ENCODE measurements around the gene TMEM233. TPM values are rescaled to one million over a fixed set of nuclear protein-coding genes. Genes with fewer than 3 reads are reported as not detected.
A peak's percentile ranks its signal among the peaks of the same experiment; 100 is the strongest.

Gene TMEM233
- total RNA-seq, 4 donors from 2014 or later, result 0.13 to 0.19 (median 0.15) TPM; not detected in 1

DNA sequence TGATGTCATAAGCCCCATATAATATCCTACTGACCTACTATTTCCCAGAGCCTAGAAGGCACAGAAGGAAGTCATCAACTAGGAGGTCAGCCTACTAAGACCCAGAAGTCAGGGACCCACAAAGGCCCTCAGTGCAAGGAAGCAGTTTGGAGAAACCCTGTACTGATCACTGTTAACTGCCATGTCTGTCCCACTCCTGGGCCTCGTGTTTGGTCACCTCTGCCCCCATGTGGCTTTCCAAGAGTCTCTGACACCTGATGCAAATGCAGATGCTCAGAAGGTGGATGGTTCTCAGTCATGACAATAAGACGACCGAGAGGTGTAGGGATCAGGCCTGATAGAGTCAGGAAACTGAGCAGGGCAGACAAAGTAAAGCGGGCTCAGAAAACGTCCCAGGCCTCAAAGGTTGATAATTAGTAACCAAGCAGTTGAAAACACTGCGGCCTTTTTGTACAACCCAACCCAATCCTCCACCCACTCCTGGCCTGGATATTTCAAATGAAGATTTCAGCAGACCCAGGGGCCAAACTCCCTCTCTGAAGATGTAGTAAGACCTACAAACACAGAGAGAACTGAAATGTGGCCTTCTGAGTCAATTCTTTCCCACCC is 97.7 kb downstream of the TMEM233 start:
- DNase-seq, result no peak
- Histone ChIP-seq H3K4me1 (peaks cover 13 to 36% (median 24%) of the 10 kb centered on the region in 3 donors), H3K36me3 (peaks cover 0 to 16% (median 0%) of the 10 kb centered on the region in 3 donors), H3K27ac (no peak overlapping the region), H3K4me3 (no peak overlapping the region), H3K9me3 (no peaks in the 10 kb centered on the region), H3K27me3 (no peaks in the 10 kb centered on the region)
- WGBS, 2 donors, result 81 to 86% methylated on average over 6 of the region's 6 CpGs
- intact Hi-C loops (cut with DNase I), result no loop called here
- TF ChIP-seq, protein P1, sequence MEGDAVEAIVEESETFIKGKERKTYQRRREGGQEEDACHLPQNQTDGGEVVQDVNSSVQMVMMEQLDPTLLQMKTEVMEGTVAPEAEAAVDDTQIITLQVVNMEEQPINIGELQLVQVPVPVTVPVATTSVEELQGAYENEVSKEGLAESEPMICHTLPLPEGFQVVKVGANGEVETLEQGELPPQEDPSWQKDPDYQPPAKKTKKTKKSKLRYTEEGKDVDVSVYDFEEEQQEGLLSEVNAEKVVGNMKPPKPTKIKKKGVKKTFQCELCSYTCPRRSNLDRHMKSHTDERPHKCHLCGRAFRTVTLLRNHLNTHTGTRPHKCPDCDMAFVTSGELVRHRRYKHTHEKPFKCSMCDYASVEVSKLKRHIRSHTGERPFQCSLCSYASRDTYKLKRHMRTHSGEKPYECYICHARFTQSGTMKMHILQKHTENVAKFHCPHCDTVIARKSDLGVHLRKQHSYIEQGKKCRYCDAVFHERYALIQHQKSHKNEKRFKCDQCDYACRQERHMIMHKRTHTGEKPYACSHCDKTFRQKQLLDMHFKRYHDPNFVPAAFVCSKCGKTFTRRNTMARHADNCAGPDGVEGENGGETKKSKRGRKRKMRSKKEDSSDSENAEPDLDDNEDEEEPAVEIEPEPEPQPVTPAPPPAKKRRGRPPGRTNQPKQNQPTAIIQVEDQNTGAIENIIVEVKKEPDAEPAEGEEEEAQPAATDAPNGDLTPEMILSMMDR (IDR thresholded peaks at IDR 0.05), result no peak
- TF ChIP-seq POLR2A (IDR thresholded peaks at IDR 0.05), result no peak

DNA sequence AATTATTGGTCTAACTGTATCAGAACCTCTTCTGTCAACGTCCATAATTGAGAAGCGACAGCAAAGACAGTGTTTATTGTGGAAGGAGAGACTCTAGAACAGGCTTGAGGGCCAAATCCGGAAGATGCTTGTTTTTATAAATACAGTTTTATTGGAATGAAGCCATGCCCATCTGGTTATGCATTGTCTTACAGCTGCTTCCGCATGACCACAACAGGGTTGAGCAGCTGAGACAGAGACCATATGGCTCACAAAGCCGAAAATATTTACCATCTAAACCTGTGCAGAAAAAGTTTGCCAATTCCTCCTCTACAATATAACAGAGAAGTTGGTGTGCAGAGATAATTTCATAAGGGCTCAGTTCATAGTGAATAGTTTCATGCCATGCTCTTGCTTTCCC is 98.8 kb downstream of the TMEM233 start:
- Histone ChIP-seq H3K4me1 (peaks cover 13 to 36% (median 24%) of the 10 kb centered on the region in 3 donors), H3K4me3 (no peak overlapping the region), H3K9me3 (no peaks in the 10 kb centered on the region), H3K27ac (peak overlapping the region in 2 of 4 donors; percentile 3 to 10), H3K36me3 (peaks cover 0 to 7% (median 0%) of the 10 kb centered on the region in 3 donors), H3K27me3 (no peaks in the 10 kb centered on the region)
- no peak for DNase-seq
- TF ChIP-seq, protein P1 (IDR thresholded peaks at IDR 0.05), result no peak
- 68 to 75% methylated on average over 5 of the region's 5 CpGs for WGBS, 2 donors
- intact Hi-C loops (cut with DNase I), result no loop called here

Small RNAs within 50 kb of the gene (small RNA-seq; reads per million reads assigned to genes)
- 0 reads per million in 4 donors for gene RN7SKP197

Other genes starting within 250 kb of the TMEM233 start
- gene PRKAB1, start 74.4 kb downstream of the TMEM233 start, total RNA-seq, result 100 to 1,000 TPM in 1 of 4 donors, 10 to 100 TPM in 3; 18.2 to 217 (median 46.7) TPM

Data from esophagus squamous epithelium (tissue), 5 donors.